Activated CD4-positive, alpha-beta T cell treated with anti-CD3 and anti-CD28 coated beads, Interleukin-2, amount 50 U/mL, for 4 hours (primary cell): ENCODE data around the gene SETBP1.

ENCODE experiments used
- DNase-seq, 2 experiments: peaks; one replicate each; pipeline ENCODE4 v3.0.0-alpha.2; 2020

SETBP1 gene

DNA sequence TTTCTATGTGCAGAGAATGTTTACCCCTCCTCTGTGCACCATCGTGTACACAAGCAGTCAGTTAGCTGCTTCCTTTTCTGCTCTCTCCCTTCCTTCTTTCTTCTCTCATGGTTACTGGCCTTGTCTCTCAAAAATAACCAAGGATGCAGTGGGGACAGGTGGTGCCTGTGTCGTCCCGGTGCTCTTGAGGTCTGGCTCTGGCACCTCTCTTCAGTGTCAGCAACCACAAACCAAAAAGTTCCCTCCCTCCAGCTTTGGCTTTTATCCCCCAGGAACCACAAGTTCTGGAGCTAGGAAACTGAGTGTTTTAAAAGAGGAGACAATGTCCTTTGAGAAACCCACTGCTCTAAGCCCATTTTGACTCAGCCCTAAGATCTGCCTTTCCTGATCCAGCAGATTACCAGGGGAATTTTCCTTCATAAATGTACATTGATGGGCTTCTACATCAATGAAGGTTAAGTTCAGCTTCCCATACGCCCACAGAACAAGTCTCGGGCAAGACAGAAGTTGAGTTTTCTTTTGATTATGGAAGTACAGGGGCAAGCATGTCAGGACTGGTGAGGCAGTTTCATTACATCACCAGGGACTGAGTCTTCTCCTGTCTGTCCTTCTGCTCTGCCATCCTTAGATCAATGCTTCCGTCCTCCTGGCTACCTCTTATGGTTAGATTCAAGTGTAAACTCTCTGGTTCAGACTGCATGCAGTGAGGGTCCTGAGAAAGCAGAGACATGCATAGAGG lies 232.2 kb downstream of the SETBP1 start:
- no peak for DNase-seq

DNA sequence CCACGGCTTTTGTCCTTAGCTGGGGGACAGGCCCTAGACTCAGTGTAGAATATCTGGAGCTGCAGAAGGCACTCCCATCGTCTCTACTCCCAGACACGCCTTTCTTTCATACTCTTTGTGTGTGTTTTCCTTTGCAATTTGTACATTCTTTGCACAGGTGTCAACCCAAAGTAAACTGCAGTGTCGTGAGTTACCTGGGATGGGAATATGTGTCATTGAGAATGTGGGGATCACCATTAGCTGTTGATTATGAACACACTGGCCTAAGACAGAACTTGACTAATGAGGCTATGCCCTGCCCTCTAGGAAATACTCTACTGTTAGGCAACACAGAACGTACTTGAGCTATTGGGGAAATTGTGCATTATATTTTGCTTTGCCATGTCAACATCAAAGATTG lies 233.3 kb downstream of the SETBP1 start:
- DNase-seq: no peak

GRCh38 chr18:44915213-44915612 lies 234.5 kb downstream of the SETBP1 start:
- no peak for DNase-seq

GRCh38 chr18:44915661-44916060 lies 235.0 kb downstream of the SETBP1 start:
- DNase-seq: no peak

DNA sequence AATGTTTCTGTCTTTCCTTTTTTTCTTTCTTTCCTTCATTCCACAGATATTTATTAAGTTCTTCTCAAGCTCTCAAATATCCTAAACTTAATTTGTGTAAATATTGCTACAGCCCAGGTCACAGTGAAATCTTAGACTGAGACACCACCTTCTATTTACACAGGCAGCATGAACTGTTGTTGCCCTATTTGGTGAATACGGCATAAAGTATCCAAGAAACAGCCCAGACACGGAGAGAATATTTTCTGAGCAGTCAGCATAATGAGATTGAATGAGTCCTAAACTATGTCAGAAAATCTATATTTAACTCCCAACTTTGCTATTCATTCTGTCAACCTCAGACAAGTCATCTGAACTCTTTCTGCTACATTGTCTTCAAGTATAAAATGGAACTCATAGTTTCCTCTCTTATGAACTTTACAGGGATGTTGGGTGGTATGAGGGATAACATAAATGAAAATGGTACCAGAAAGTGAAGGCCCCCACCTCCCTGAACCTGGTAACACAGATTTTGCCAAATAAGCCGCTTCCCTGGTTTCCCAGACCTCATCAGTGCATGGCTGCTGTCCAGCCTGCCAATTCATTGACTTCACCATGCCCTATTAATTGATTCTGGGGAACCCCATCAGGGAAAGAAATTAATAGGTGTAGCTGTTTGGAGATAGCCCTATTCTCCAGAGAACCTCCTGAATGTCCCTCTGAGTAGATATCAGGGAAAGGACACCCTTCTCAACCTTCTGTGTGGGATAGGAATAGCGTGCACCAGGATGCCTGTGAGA lies 235.9 kb downstream of the SETBP1 start:
- DNase-seq: no peak

DNA sequence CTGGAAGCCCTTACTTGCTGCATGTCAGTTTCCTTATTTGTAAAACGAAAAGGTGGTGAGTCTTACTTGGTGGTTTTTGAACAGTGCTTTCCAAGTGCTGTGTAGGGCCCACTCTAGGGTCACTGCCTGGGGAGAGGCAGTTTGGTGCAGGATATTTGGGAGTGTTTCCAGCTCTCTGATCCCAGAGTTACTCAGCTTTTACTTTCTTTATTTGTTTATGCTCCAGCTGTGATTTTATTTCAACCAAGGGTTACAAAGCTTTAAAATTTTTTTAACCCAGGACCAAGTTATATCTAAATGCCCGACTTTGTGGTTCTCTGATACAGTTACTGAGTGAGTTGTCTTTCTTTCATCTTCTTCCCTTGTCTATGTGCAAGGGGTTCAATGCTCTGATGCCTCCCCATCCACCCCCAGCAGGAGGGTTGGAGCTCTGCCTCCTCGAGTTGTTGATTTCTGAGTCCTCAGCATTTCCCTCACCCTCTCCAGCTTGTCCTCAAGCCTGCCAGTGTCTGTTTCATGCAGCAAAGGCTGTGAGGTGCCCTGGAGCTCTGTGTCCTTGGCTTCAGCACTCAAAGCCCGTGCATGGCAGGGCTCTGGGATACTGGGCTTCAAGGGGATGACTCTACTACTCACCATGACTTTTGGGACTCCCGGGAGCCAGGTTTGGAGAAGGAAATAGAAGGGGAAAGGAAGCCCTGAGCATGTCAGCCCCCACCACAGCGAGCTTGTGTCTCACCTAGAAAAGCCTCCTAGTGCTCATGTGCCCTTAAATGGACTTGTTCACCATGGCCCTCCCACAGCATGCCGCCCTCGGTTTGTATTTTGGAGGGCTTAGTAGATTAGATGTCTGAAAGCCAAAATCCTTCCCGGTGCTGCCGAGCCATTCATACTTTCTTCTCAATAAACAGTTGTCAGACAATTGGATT lies 236.8 kb downstream of the SETBP1 start:
- no peak for DNase-seq

- no peak for DNase-seq
Observed at GRCh38 chr18:44918142-44918476, 237.4 kb downstream of the SETBP1 start.

DNA sequence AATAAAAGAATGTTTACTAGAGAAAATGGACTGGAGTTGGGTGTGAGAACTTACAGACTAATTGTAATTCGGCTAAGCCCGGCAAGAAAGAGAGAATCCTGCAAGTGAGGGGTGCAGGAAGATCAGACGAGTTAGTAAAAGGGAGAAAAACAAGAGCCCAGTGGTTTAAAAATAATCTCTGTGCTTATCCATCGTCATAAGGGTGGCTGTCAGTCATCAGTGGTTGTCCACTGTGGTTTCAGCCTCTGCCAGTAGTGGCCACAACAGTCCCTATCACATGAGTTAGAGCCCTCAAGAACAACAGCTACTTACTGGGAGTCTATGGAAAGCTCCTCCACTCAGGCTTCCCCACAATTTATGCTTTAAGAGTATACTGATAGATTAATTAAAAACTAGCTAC lies 239.8 kb downstream of the SETBP1 start:
- DNase-seq: no peak

DNA sequence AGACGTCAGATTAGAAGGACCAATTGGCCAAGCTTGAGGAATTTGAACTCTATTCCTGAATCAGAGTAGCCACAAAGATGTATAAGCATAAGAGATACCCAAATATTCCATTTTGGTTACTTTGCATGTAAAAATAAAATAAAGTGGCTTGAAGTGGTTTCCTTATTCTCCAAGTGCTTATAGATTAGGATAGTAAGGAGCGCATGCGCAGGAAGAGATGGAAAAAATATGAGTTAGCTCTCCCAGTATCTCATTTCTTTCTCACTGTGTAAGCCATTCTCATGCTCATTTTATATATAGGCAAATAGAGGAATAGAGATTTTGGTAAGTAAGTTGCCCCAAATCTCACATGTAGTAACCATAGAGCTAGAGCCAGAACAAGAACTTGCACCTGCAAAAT lies 241.3 kb downstream of the SETBP1 start:
- DNase-seq: no peak

DNA sequence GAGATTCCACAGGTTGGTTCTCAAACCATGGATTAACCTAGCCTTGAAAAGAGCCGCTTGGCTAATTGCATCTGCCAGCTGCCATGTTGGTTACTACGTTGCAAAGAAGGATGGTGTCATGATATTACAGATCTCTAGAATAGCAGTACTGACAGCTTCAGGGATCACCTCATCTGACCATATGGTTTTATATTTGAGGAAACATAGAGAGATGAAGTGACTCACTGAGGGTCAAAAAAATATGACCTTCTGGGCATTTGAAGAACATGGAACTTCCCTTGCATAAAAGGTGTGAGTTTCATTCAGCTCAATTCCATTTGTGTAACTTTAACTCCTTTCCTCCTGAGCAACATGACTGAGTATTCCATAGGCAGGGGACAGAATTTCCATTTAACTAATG lies 242.3 kb downstream of the SETBP1 start:
- DNase-seq: no peak

GRCh38 chr18:44924785-44925499 lies 244.3 kb downstream of the SETBP1 start:
- DNase-seq: no peak

DNA sequence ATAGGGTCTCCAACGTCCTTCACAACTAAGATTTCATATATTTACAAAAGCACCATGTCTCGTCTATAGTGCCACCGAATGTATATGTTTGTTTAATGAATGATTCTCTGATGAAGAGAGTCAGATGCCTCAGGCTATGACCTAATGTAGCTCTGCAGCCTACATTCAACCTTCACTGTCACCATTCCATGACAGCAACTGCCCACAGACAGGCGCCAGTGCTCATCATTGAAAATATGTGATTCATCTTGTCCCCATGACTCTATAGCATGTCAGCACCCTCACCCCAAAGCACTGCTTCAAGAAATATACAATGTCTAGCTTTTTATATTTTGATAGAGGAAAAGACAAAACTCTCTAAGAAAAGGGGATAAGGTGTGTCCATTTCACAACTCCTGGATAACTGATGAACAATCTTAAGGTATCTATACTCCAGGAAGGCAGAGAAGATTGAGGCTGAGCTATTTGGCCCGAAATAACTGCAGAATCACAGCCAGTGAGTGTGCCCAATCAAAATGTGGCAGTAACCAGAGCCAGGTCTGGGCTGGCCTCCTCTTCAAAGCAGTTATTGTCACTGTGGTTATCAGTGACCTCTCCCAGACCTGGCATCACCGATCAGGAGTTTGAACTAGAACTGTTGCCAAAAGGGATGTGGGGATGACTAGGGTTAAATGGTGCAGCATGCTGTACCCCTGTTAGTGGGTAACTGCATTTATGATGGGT lies 246.6 kb downstream of the SETBP1 start:
- DNase-seq: no peak

DNA sequence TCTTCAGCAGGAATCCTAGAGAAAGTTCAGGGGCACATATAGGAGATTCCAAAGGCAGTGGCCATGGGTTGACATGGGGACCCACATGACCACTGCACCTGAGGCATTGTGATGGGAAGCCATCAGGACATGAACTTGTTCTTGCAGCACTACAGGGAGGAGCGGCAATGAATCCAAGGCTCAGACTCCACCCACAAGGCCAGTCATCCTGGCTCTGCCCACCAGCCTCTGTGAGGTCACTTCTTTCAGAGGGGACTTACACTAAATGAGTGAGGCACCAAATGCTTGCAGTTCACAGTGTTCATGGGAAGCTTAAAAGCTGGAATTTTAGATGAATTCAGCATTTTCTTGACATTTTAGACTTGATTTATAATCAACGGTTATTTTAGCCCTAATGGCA lies 254.2 kb downstream of the SETBP1 start:
- no peak for DNase-seq

GRCh38 chr18:44935455-44935854 lies 254.8 kb downstream of the SETBP1 start:
- no peak for DNase-seq

DNA sequence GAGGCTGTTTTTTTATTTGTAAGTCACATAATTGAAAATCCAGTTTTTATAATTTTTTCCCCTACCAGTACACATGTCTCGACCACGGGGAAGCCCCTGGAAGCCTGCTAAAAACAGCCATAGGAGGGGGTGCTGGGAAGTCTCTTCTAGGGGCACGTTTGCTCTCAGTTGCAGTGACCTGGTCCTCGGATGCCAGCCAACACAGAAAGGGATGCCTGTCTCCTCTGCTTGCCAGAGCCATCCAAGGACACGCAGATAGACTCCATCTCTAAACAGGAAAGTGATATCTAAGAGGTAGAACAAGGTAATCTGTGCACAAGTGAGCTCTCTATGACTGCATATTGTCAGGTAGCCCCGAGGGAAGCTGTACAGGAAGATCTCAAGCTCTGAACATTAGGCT lies 255.8 kb downstream of the SETBP1 start:
- DNase-seq: no peak

GRCh38 chr18:44937960-44938719 lies 257.5 kb downstream of the SETBP1 start:
- DNase-seq: no peak

- DNase-seq: no peak
Observed at GRCh38 chr18:44938720-44939665, 258.3 kb downstream of the SETBP1 start.

GRCh38 chr18:44941516-44941915 lies 260.8 kb downstream of the SETBP1 start:
- DNase-seq: no peak

DNA sequence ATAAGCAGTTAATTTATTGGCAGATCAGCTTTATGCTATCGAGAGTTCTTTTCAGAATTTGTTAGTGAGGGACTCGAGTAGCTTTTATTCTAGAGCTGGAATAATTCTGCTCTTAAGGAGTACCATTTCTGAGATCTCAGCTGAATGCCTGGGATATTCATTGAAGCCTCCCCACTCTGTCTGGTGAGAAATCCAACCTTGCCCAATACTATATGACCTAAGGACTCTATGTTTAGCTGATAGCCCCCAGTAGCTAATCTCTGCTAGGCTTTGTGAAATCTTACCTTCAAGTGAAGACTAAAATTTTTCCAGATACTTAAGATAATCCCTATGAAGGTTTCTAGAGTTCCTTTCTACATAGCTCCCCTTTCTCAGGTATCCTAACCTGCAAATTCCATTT lies 261.4 kb downstream of the SETBP1 start:
- no peak for DNase-seq

DNA sequence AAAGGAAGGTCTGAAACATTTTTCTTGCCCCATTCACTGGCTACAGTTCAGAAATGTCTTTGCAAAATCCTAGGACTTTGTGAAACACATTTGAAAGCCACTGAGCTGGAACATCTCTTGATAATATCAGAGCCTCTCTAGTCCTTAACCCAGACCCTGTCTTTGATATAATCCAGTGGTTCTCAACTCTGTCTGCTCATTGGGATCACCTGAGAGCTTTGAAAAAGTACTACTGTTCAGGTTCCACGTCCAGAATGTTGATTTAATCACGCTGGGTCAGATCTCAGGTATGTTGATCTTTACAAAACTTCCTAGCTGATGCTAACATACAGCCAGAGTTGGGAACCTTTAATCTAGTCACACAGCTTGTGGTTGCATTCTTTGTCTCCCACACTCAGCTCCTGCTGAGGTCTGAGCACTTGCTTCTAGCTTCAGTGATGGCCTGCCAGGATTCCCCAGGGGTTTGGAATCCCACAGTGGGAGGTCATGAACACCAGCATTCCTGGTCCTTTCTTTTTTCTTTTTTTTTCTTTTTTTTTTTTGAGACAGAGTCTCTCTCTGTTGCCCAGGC lies 262.7 kb downstream of the SETBP1 start:
- no peak for DNase-seq
